Upper lobe of right lung (tissue), 1 donor: ENCODE data around the gene ATG10. TPM values are rescaled to one million over a fixed set of nuclear protein-coding genes. Genes with fewer than 3 reads are reported as not detected.
A peak's percentile ranks its signal among the peaks of the same experiment; 100 is the strongest.

ENCODE experiments used
- ATAC-seq: fragments of 200-7000 bp; cut with Tn5 transposase; one replicate; pipeline ENCODE4 v1.9.1; 2020; ENCODE audit warnings: mild to moderate bottlenecking, moderate library complexity
- DNase-seq: peaks from one replicate; pipeline ENCODE4 v3.0.0-alpha.2; 2020
- H3K27ac ChIP-seq: fragments of 200-600 bp; one replicate; pipeline ENCODE4 v1.8.0; 2022
- H3K27me3 ChIP-seq: fragments of 200-600 bp; one replicate; pipeline ENCODE4 v1.8.0; 2022; ENCODE audit warnings: mild to moderate bottlenecking
- H3K36me3 ChIP-seq: fragments of 200-600 bp; one replicate; pipeline ENCODE4 v1.8.0; 2022
- H3K4me1 ChIP-seq: fragments of 200-600 bp; one replicate; pipeline ENCODE4 v1.8.0; 2022
- H3K4me3 ChIP-seq: fragments of 200-600 bp; one replicate; pipeline ENCODE4 v1.8.0; 2022; ENCODE audit warnings: mild to moderate bottlenecking
- H3K9me3 ChIP-seq: fragments of 200-600 bp; one replicate; pipeline ENCODE4 v1.8.0; 2022
- CTCF ChIP-seq: fragments of 200-600 bp; IDR thresholded peaks from one replicate; pipeline ENCODE4 v1.8.0; 2022; ENCODE audit warnings: antibody characterized with exemption
- intact Hi-C: fragments of 100-400 bp; cut with DNase I; formaldehyde crosslinking; loops from one replicate; pipeline ENCODE4 v1.11.0; 2022
- total RNA-seq: library from RNA; stranded (reverse); fragmentation: NEBNext Ultra II Directional; extraction: Animal tissue kit (Norgen Biotek cat#: 25700); gene quantifications from one replicate; pipeline ENCODE4 v1.2.1, GENCODE V29; 2021
- donor health status: DM: no; HTN: yes; CAD: no; lungs with severe emphysema.

ATG10 gene
- total RNA-seq, 1 donor from 2014 or later: 3.7 TPM

GRCh38 chr5:82225525-82226172, 253.8 kb downstream of the ATG10 start:
- Histone ChIP-seq H3K4me3 (no peak overlapping the region), H3K4me1 (peaks cover 8% of the 10 kb centered on the region), H3K27ac (no peak overlapping the region), H3K9me3 (no peaks in the 10 kb centered on the region), H3K36me3 (no peaks in the 10 kb centered on the region), H3K27me3 (no peaks in the 10 kb centered on the region)
- ATAC-seq (peak; percentile 97), DNase-seq (no peak)
- intact Hi-C loops: no loop called here
- peak; percentile 87 for TF ChIP-seq CTCF

DNA sequence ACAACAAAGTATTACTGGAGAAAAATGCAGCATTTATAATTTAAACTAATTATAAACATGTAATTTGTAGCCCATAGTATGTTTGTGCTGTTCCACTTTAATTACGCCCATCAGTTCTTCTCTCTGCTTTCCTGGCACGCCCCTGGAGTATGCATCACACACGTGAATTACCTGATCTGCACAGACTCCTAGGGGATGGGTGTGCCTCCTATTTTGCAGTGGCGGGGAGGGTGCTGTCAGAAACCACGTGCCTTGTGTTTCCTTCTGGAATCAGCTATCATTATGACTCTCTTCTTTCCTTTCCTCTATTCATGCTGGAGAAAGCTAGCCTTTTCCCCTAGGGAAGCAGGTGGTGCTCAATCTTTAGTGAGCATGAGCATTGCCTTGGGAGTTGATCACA, 263.1 kb downstream of the ATG10 start:
- DNase-seq: no peak
- Histone ChIP-seq H3K4me1 (no peaks in the 10 kb centered on the region), H3K27ac (no peak overlapping the region), H3K4me3 (no peak overlapping the region), H3K27me3 (no peaks in the 10 kb centered on the region), H3K36me3 (no peaks in the 10 kb centered on the region), H3K9me3 (no peaks in the 10 kb centered on the region)
- ATAC-seq: no peak
- intact Hi-C loops: no loop called here
- TF ChIP-seq CTCF: no peak

GRCh38 chr5:82244151-82244550, 272.3 kb downstream of the ATG10 start:
- no peaks in the 10 kb centered on the region for H3K4me1 ChIP-seq
- ATAC-seq (no peak), DNase-seq (no peak)
- H3K9me3 ChIP-seq: no peaks in the 10 kb centered on the region
- no peak for TF ChIP-seq CTCF
- H3K4me3 ChIP-seq: no peak overlapping the region
- intact Hi-C loops: no loop called here
- H3K36me3 ChIP-seq: no peaks in the 10 kb centered on the region
- H3K27ac ChIP-seq: no peak overlapping the region
- H3K27me3 ChIP-seq: no peaks in the 10 kb centered on the region

- H3K9me3 ChIP-seq: no peaks in the 10 kb centered on the region
- DNase-seq: no peak
- no peak for ATAC-seq
- H3K4me3 ChIP-seq: no peak overlapping the region
- H3K27me3 ChIP-seq: no peaks in the 10 kb centered on the region
- no peak for TF ChIP-seq CTCF
- no peaks in the 10 kb centered on the region for H3K4me1 ChIP-seq
- no peak overlapping the region for H3K27ac ChIP-seq
- H3K36me3 ChIP-seq: no peaks in the 10 kb centered on the region
- intact Hi-C loops: no loop called here
Measured at GRCh38 chr5:82244854-82245635, 273.2 kb downstream of the ATG10 start.

DNA sequence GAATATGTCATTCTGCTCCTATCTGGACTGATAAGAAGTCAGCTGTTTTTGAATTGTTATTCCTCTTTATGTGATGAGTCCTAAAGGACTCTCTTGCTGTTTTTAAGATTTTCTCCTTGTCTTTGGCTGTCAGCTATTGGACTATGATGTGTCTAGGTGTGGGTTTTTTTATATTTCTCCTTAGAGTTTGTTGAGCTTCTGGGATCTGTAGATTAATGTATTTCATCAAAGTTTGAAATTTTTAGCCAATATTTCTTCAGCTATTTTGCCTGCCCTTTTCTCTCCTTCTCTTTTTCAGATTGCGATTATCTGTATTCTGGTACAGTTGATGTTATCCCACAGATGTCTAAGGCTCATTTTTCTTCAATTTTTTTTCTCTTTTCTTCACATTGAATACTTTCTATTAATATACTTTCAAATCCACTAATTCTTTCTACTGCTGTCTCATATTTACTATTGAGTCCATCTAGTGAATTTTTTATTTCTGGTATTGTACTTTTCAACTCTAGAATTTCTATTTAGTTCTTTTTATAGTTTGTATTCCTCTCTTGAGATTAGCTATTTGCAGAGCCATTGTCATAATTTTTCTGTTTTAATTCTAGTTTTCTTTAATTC, 275.2 kb downstream of the ATG10 start:
- DNase-seq (no peak), ATAC-seq (no peak)
- Histone ChIP-seq H3K27me3 (no peaks in the 10 kb centered on the region), H3K4me3 (no peak overlapping the region), H3K4me1 (no peaks in the 10 kb centered on the region), H3K27ac (no peak overlapping the region), H3K9me3 (no peaks in the 10 kb centered on the region), H3K36me3 (no peaks in the 10 kb centered on the region)
- TF ChIP-seq CTCF: no peak
- intact Hi-C loops: no loop called here
